Gastroesophageal sphincter (tissue), 3 donors: ENCODE results near the gene OSR1.

Experiments
- CTCF ChIP-seq, 4 experiments: fragments of 200-600 bp in 2 of 4; fragments of 450-650 bp in 2 of 4; sonication (generic) in 1 of 4; IDR thresholded peaks; one replicate each; pipeline ENCODE4 v1.5.1; 2017 to 2019; ENCODE audit warnings: antibody characterized with exemption in 4 of 4, mild to moderate bottlenecking in 2 of 4, moderate library complexity in 2 of 4
- POLR2AphosphoS5 ChIP-seq: sonication (generic); formaldehyde crosslinking; IDR thresholded peaks from one replicate; pipeline ENCODE4 v1.6.1; 2017; ENCODE audit warnings: antibody characterized with exemption

- TF ChIP-seq CTCF (IDR thresholded peaks at IDR 0.05) (no peak), POLR2AphosphoS5 (no peak)
Measured at GRCh38 chr2:19337742-19338141, 20.7 kb downstream of the OSR1 start.
